ENCODE measurements around the gene SLC44A1.

- TF ChIP-seq, protein P1, sequence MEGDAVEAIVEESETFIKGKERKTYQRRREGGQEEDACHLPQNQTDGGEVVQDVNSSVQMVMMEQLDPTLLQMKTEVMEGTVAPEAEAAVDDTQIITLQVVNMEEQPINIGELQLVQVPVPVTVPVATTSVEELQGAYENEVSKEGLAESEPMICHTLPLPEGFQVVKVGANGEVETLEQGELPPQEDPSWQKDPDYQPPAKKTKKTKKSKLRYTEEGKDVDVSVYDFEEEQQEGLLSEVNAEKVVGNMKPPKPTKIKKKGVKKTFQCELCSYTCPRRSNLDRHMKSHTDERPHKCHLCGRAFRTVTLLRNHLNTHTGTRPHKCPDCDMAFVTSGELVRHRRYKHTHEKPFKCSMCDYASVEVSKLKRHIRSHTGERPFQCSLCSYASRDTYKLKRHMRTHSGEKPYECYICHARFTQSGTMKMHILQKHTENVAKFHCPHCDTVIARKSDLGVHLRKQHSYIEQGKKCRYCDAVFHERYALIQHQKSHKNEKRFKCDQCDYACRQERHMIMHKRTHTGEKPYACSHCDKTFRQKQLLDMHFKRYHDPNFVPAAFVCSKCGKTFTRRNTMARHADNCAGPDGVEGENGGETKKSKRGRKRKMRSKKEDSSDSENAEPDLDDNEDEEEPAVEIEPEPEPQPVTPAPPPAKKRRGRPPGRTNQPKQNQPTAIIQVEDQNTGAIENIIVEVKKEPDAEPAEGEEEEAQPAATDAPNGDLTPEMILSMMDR (IDR thresholded peaks at IDR 0.05; ENCODE audit: low read depth, low read length) = no peak
- no peak for TF ChIP-seq MAX (IDR thresholded peaks at IDR 0.05; ENCODE audit: low read depth, low read length)
These were observed 148.1 kb downstream of the SLC44A1 start for GRCh38 chr9:105392531-105392930.

Data from NB4 (cell line).